Measurements from ENCODE around the gene ZNF775.

Gene ZNF775

GRCh38 chr7:150378853-150379440, at the start of gene ZNF775:
Gene ZNF775 (plus strand): TSS chr7:150379330. CDS start chr7:150388471, 9,141 bp downstream.
- DNase-seq (ENCODE audit: extremely low read depth in 1 of 2, low read depth in 1 of 2) = peak; percentile 68 to 90

GRCh38 chr7:150329331-150330120, 49.6 kb upstream of the ZNF775 start:
- DNase-seq (ENCODE audit: extremely low read depth in 1 of 2, low read depth in 1 of 2) = no peak

DNA sequence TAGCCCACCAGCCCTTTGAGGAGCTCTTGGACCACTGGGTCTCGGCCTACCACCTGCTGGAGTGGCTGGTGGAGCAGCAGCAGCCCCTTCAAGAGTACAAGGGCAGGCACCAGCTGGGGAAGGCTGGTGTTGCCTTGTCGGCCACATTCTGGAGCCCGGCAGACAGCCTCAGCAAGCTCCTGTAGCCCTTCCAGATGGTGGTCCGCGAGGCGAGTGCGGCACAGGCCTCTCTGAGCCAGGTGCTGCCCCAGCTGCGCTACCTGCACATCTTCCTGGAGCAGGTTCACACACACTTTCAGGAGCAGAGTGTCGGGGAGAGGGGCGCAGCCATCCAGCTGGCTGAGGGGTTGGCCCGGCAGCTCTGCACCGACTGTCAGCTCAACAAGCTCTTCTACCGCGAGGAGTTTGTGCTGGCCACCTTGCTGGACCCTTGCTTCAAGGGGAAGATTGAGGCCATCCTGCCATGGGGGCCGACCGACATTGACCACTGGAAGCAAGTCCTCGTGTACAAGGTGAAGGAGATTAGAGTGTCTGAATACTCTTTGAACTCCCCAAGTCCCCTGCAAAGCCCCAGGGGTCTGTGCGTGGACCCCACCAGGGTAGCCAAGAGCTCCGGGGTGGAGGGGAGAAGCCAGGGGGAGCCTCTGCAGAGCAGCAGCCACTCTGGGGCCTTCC, 48.8 kb upstream of the ZNF775 start:
- DNase-seq (ENCODE audit: extremely low read depth in 1 of 2, low read depth in 1 of 2) = no peak

DNA sequence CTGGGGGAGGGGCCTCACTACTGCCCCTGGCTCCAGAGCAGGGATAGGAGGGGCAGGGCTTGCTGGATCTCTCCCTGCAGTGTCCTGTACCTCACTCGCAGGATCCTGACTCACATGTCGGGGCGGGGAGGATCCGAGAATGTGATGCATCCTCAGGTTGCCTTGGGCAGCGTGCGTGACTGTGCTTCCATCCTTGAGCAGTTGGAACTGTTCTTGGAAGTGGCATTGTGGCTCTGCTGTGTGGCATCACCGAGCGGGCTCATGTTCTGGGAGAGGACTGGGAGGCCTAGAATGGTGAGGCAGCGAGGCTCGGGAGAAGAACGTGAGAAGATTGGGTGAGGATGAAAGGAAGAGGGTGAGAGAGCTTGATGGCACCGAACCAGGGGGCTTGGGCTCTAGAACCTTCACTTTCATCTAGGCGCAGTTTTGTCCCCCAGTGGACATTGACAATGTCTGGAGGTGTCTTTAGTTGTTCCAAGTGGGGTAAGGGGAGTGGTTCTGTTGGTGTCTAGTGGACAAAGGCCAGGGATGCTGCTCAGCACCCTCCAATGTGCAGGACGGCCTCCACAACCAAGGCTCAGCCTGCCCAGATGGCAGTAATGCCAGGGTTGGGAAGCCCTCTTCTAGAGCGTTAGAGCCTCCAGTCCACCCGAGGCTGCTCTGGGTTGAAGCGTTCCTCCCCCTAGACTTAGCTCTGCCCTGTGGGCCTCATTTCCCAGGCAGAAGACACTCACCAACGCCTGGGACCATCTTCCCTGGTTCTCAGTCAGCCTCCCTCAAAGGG, 46.1 kb upstream of the ZNF775 start:
- no peak for DNase-seq (ENCODE audit: extremely low read depth in 1 of 2, low read depth in 1 of 2)

DNA sequence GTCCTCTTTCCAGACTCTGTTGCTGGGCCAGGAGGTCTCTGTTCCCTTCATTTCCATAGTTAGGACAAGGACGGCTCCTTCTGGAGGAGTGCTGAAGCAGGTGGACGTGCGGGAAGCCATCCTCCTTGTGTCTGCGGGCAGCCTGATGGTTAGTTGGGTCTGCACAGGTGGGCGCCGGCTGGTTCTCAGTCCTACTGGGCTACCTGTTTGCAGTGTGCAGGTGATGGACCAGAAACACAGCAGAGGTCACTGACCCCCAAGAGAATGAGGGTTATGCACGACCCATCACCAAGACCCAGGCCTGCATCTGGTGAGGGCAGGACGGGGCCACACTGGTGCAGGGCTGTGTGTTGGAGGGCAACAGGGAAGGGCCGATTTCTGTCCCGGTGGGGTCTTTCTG, 45.5 kb upstream of the ZNF775 start:
- no peak for DNase-seq (ENCODE audit: extremely low read depth in 1 of 2, low read depth in 1 of 2)

DNA sequence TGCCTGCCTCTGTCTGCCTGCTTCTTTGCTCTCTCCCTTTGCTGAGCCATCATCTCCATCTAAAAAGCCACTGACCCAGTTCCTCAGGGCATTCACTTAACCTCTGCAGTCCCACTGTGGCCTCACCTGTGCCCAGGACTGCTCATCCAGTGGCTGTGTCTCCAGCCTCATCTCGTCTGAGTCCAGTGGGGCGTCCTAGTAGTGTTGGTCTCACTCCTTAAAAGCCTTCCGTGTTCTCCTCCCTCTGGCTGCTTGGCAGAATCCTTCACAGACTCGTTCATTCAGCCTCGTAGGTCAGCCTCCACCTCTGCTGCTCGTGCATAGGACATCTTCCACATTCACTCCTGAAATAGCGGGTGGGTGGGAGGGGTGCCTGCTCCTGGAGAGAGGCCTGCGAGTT, 45.0 kb upstream of the ZNF775 start:
- DNase-seq (ENCODE audit: extremely low read depth in 1 of 2, low read depth in 1 of 2) = no peak

DNA sequence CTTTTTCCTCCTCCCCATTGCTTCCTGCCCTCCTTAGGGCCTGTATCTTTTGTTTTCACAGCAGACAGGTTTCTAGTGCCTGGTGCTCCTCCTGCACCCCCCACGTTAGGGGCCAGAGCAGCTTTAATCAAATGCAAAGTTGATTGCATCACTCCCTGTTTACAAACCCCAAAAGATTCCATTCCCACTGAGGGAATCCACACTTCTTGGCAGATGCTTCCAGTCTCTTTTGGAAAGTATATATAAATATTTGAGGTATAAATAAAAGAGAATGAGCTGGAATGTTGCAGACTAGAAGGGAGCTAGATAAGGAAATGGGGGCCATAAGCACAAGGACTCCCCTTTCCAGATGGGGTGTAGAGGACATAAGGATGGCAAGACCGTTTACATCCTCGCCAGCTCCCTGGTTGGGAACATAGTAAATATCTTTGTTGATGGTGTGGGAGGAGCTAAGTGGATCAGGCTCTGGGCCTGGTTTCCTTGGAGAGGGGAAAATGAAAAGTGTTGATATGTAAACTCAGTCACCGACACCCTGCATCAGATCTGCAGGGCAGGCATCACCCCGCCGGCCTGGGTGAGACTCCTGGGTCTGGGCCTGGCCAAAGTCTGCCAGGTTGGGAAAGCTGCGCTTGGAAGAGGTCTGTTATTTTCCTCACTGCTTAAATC, 43.9 kb upstream of the ZNF775 start:
- DNase-seq (ENCODE audit: extremely low read depth in 1 of 2, low read depth in 1 of 2) = no peak

DNA sequence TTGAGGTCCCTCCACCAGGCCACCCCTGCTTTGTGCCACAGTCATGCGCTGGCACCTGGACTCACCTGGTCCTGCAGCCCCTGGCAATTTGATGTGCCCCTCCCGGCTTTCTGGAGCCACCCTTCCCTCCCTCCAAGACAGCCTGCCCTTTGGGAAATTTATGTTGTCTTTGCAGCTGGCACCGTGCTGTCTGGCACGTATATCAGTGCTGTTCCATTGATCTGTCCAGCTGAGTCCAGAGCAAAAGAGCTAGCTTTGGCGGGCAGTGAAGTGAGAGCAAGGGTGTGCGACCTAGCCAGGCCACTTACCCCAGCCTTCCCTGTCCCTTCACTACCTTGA, 43.4 kb upstream of the ZNF775 start:
- DNase-seq (ENCODE audit: extremely low read depth in 1 of 2, low read depth in 1 of 2) = no peak

- DNase-seq (ENCODE audit: extremely low read depth in 1 of 2, low read depth in 1 of 2) = no peak
These were observed 42.4 kb upstream of the ZNF775 start for GRCh38 chr7:150336746-150337145.

DNA sequence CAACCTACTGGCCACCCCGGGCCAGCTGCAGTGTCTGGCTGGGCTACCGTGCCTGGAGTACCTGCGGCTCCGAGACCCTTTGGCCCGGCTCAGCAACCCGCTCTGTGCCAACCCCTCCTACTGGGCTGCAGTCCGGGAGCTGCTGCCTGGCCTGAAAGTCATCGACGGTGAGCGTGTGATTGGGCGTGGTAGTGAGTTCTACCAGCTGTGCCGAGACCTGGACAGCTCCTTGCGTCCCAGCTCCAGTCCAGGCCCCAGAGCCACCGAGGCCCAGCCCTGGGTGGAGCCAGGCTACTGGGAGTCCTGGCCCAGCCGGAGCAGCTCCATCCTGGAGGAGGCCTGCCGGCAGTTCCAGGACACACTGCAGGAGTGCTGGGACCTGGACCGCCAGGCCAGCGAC, 42.0 kb upstream of the ZNF775 start:
- no peak for DNase-seq (ENCODE audit: extremely low read depth in 1 of 2, low read depth in 1 of 2)

- DNase-seq (ENCODE audit: extremely low read depth in 1 of 2, low read depth in 1 of 2) = no peak
These were observed 41.5 kb upstream of the ZNF775 start for GRCh38 chr7:150337659-150338081.

- DNase-seq (ENCODE audit: extremely low read depth in 1 of 2, low read depth in 1 of 2) = no peak
These were observed 40.8 kb upstream of the ZNF775 start for GRCh38 chr7:150338166-150338829.

- no peak for DNase-seq (ENCODE audit: extremely low read depth in 1 of 2, low read depth in 1 of 2)
These were observed 39.7 kb upstream of the ZNF775 start for GRCh38 chr7:150339409-150339809.

DNA sequence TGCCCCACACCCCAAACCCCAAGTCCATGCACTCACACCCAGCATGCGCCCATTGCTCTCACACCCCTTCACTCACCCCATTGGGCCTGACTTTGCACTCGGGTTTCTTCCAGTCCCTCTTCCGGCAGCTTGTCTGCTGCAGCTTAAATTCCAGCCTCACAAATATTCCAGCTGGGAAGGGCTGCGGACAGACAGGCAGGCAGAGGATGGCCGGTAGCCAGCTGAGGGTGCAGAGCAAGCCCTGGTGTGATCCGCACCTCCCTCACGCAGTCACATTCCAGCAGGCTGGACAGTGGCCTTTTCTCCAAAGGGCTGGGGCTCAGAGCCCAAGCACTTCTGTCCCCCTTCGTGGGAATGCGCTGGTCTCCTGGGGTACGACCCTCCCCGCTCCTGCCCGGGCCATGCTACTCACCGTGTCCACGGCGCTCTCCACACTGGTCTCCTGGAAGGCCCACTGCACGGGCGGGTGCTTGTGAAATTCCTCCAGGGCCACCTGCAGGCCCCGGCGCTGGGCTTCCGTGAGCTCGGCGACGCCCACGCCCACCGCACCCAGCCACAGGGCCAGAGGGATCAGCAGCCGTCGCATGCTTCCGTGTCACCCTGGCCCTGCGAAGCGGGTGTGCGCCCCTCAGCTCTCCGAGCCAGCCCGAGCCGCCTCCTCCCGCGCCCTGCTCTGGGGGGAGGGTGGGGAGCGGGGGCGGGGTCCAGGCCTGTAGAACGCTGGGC, 38.9 kb upstream of the ZNF775 start:
- DNase-seq (ENCODE audit: extremely low read depth in 1 of 2, low read depth in 1 of 2) = no peak

DNA sequence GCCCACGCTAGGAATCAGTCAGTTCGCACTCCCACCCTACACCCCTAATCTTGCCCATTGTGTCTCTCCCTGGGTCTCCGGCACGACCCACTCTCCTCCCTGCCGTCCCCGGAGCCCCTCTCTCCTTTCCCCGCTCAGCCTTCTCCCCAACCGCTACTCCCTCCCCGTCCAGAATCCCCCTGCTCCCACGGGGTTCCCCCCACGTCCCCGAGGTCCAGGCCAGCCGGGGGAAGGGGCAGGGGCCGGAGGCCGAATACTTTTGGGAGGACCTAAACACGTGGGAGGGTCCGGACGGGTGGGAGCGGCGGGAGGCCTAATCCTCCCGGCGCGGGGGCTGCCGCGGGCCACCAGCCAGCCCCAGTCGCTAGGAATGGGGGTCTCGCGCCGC, 38.3 kb upstream of the ZNF775 start:
- DNase-seq (ENCODE audit: extremely low read depth in 1 of 2, low read depth in 1 of 2) = no peak

- DNase-seq (ENCODE audit: extremely low read depth in 1 of 2, low read depth in 1 of 2) = no peak
These were observed 37.6 kb upstream of the ZNF775 start, which contains the start of gene RARRES2 for GRCh38 chr7:150341263-150342120. Gene RARRES2 (minus strand): TSS chr7:150341629. CDS start chr7:150340609, 1,020 bp downstream.

- DNase-seq (ENCODE audit: extremely low read depth in 1 of 2, low read depth in 1 of 2) = no peak
These were observed 37.1 kb upstream of the ZNF775 start for GRCh38 chr7:150342121-150342408.

- DNase-seq (ENCODE audit: extremely low read depth in 1 of 2, low read depth in 1 of 2) = no peak
These were observed 35.9 kb upstream of the ZNF775 start for GRCh38 chr7:150343225-150343624.

- no peak for DNase-seq (ENCODE audit: extremely low read depth in 1 of 2, low read depth in 1 of 2)
These were observed 34.8 kb upstream of the ZNF775 start for GRCh38 chr7:150344299-150344698.
